ENCODE measurements around the gene PPP1R3D.

DNA sequence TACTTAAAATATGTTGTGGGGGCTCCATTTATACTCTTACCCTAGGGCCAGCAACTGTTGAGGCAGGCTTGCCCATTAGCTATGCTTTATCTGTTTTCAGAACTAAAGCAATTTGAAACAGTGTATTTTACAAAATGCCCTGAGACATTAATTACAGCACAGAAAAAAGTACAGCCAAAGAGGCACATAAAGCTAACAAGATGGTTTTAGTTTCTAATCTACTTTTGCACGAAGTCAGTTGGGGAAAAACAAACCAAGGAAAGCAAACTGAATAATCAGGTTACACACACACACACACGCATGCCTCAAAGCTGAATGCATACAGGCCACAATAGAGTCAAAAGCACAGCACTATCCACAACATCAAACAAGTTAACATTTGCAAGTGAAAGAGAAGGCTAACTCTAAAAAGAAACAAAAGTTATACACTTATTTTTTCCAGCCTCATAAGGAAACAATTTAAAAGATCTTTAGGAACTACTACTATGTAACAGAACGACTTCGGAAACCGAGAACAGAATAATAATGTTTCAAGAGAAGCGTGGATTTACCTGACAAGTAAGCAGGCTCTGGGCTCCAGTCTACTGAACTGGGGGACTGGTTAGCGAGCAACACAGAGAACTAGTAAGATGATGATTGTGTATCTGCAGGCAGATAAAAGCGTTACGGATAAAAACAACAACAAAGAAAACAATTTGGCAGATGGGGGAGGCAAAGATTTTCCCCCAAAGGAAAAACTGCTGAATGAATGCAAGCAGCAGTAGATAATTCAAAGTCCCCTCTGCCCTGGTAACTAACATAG, 8.4 kb downstream of the PPP1R3D start:
- no peak for TF ChIP-seq POLR2AphosphoS5 (IDR thresholded peaks at IDR 0.05; ENCODE audit: low read length)
- no peak for TF ChIP-seq CTCF (IDR thresholded peaks at IDR 0.05 in 2 of 3, conservative IDR thresholded peaks at IDR 0.05 in 1 of 3; ENCODE audit: control insufficient read depth in 2 of 3, extremely low read depth in 1 of 3, insufficient read depth in 1 of 3, low read depth in 3 of 3, low read length in 3 of 3)
- TF ChIP-seq, protein P1, sequence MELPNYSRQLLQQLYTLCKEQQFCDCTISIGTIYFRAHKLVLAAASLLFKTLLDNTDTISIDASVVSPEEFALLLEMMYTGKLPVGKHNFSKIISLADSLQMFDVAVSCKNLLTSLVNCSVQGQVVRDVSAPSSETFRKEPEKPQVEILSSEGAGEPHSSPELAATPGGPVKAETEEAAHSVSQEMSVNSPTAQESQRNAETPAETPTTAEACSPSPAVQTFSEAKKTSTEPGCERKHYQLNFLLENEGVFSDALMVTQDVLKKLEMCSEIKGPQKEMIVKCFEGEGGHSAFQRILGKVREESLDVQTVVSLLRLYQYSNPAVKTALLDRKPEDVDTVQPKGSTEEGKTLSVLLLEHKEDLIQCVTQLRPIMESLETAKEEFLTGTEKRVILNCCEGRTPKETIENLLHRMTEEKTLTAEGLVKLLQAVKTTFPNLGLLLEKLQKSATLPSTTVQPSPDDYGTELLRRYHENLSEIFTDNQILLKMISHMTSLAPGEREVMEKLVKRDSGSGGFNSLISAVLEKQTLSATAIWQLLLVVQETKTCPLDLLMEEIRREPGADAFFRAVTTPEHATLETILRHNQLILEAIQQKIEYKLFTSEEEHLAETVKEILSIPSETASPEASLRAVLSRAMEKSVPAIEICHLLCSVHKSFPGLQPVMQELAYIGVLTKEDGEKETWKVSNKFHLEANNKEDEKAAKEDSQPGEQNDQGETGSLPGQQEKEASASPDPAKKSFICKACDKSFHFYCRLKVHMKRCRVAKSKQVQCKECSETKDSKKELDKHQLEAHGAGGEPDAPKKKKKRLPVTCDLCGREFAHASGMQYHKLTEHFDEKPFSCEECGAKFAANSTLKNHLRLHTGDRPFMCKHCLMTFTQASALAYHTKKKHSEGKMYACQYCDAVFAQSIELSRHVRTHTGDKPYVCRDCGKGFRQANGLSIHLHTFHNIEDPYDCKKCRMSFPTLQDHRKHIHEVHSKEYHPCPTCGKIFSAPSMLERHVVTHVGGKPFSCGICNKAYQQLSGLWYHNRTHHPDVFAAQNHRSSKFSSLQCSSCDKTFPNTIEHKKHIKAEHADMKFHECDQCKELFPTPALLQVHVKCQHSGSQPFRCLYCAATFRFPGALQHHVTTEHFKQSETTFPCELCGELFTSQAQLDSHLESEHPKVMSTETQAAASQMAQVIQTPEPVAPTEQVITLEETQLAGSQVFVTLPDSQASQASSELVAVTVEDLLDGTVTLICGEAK (IDR thresholded peaks at IDR 0.05; ENCODE audit: borderline replicate concordance) = no peak
- TF ChIP-seq RELA (IDR thresholded peaks at IDR 0.05; ENCODE audit: borderline replicate concordance, partially characterized antibody) = no peak
- TF ChIP-seq, protein P2, sequence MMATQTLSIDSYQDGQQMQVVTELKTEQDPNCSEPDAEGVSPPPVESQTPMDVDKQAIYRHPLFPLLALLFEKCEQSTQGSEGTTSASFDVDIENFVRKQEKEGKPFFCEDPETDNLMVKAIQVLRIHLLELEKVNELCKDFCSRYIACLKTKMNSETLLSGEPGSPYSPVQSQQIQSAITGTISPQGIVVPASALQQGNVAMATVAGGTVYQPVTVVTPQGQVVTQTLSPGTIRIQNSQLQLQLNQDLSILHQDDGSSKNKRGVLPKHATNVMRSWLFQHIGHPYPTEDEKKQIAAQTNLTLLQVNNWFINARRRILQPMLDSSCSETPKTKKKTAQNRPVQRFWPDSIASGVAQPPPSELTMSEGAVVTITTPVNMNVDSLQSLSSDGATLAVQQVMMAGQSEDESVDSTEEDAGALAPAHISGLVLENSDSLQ (IDR thresholded peaks at IDR 0.05) = no peak
- no peak for TF ChIP-seq KDM1A (IDR thresholded peaks at IDR 0.05; ENCODE audit: borderline replicate concordance)
- TF ChIP-seq MXI1 (IDR thresholded peaks at IDR 0.05; ENCODE audit: low read depth, low read length) = no peak
- no peak for TF ChIP-seq YY1 (IDR thresholded peaks at IDR 0.05; ENCODE audit: low read depth, low read length)
- TF ChIP-seq POLR2A (IDR thresholded peaks at IDR 0.05; ENCODE audit: low read depth, low read length) = no peak
- no peak for TF ChIP-seq ASH2L (IDR thresholded peaks at IDR 0.05; ENCODE audit: borderline replicate concordance, low read depth)
- no peak for TF ChIP-seq LARP7 (IDR thresholded peaks at IDR 0.05)

Measured in GM12878 (cell line).